Subcutaneous adipose tissue (tissue), 4 donors: ENCODE measurements around the gene FOXD1. TPM values are rescaled to one million over a fixed set of nuclear protein-coding genes. Genes with fewer than 3 reads are reported as not detected.

Experiments used
- total RNA-seq, 4 donors: library from RNA; depleted of rRNA; stranded (reverse); fragments of >200 nt; gene quantifications; one replicate each; pipeline ENCODE4 v1.1.0, GENCODE V29; 2016
- TF ChIP-seq, protein P1 (sequence below): fragments of 450-650 bp; IDR thresholded peaks from one replicate; pipeline ENCODE4 v1.5.1; 2016; ENCODE audit warnings: low read depth, mild to moderate bottlenecking, control low read depth, antibody characterized with exemption, moderate library complexity

Gene FOXD1
- total RNA-seq, 4 donors from 2014 or later = 0.22 TPM; not detected in 3

DNA sequence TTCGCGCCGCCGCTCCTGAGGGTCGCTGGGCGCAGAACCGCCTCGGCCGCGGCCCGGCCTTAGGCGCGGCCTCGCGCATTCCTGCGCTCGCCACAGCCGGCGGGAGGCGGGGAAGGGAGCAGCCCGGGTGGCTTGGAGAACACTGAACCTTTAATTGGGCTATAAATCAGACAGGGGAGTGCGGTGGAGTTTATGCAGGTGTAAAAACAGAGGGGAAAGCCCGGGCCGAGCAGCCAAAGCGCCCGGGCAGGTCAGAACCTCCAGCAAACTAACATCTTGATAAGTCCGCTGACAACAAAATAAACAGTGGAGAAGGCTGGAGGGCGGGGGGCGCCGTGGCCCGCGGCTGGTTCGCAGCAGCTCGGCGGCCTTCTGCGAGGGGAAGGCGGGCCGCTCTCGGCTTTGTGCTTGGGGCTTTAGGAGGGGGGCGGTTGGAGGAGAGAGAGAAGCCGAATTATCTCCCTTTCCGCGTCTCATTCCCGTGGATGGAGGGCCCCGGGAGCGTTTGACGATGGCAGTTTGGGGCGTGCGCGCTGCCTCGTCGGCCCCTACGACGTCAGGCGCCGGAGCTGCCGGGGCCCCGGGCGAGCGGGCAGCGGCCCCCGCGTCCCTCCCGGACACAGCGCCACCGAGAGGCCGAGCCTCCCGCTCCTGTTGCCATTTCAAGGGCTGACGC is 11.3 kb downstream of the FOXD1 start:
- TF ChIP-seq, protein P1, sequence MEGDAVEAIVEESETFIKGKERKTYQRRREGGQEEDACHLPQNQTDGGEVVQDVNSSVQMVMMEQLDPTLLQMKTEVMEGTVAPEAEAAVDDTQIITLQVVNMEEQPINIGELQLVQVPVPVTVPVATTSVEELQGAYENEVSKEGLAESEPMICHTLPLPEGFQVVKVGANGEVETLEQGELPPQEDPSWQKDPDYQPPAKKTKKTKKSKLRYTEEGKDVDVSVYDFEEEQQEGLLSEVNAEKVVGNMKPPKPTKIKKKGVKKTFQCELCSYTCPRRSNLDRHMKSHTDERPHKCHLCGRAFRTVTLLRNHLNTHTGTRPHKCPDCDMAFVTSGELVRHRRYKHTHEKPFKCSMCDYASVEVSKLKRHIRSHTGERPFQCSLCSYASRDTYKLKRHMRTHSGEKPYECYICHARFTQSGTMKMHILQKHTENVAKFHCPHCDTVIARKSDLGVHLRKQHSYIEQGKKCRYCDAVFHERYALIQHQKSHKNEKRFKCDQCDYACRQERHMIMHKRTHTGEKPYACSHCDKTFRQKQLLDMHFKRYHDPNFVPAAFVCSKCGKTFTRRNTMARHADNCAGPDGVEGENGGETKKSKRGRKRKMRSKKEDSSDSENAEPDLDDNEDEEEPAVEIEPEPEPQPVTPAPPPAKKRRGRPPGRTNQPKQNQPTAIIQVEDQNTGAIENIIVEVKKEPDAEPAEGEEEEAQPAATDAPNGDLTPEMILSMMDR = no peak

DNA sequence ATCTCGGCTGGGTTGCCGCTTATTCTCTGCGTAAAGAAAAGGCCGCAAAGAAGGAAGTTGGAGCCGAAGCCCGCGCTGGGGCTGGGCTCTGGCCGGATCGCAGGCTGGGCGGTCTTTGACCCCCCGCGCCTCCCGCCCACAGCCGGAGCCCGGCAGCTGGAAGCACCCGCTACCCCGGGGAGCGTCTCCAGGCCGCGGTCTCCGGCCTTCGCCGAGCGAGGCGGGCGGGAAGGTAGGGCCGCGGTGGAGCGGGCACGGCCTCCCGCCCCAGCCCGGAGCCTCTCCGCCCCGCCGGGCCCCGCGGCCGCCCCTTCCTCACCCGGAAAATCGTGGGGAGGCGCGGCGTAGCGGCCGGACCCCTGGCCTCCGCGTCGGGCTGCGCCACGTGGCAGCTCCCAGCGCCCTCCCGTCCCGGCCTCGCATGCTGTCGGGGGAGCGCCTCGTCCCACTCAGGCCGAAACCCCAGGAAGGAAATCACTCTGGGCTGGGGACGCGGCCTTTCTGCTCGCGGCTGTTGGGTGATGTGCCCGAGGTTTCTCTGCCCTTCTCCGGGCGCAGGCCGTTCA is 12.0 kb downstream of the FOXD1 start:
- TF ChIP-seq, protein P1 = no peak

DNA sequence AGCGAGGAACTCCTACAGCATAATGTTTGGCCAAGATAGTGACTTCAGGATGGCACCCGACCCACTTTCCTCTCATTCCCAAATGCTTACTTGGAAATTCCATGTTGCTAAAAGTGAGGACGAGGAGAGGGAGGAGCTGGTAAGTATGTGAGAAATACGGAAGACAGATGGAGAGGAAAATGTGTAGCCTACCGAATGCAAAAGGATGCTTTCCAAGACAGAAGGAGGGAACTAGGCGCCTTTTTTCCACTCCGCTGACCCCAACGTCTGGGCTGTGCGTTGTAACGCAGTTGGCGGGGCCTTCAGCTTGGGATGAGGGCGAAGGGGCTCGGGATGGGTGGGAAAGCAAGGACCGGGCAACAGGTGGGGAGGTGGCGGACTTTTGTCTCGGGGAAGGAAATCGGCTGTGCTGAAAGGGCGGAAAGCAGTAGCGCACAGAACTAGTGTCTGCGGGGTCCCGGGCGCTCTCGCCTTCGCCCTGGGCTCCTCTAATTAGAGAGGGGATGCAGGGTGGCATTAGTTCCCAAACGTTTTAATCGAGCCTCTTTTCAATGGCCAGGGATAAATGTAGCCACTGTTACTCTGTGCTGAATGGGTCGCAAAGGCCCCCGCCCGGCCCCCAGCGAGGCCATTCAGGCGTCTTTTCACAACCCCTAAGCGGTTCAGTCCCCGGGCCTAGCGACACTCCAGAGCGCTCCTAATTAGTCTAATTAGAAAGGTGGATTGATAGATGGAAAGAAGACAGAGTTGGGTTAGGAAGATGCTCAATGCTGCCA is 12.6 kb downstream of the FOXD1 start:
- TF ChIP-seq, protein P1 = no peak

DNA sequence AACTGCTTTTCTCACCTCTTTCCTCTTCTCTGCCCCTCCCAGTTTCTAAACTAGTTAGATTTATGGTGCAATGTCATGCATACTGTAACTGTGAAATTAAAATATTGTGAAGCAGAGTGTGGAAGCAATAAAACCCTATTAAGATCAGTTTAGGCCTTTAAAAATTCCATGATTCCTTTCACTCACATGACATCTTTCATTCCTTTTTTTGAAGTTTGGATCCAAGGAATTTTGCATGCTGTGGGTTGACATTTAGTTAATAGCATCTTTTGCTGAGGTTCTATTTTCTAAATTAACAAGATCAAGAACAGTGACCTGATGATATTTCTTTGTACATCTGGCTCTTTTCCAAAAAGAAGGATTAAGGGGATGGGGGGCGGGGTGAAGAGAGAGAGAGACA is 13.7 kb downstream of the FOXD1 start:
- TF ChIP-seq, protein P1 = no peak

DNA sequence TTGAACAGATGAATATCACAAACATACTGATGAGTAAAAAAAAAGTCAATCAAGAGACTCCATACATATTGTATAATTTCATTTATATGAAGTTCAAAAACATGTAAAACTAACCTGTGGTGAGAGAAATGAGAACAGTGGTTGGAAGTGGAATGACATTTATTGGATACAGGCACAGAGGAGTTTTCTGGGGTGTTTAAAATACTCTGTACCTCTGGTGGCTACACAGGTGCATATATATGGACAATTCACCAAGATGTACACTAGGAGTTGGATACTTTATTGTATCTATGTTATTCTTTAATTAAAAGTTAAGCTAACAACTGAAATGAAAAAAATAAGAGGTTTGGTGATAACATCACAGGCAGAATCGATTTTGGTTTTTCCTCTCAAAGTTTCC is 14.1 kb downstream of the FOXD1 start:
- TF ChIP-seq, protein P1 = no peak

DNA sequence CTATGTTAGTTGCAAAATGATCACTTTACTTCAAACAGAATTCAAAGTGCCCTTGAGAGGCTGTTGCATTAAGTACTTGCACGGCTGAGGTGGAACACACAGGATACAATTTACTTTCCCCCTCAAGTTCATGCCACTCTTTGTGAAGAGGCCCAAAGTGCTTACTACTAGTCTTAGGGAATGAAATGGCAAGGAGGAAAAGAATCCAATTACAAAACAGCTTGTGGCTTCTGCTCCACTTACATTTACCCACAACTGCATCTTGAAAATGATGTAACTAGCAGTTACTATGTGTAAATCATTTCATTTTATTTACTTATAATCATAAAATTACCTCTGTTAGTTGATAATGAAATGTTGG is 14.6 kb downstream of the FOXD1 start:
- TF ChIP-seq, protein P1 = no peak

DNA sequence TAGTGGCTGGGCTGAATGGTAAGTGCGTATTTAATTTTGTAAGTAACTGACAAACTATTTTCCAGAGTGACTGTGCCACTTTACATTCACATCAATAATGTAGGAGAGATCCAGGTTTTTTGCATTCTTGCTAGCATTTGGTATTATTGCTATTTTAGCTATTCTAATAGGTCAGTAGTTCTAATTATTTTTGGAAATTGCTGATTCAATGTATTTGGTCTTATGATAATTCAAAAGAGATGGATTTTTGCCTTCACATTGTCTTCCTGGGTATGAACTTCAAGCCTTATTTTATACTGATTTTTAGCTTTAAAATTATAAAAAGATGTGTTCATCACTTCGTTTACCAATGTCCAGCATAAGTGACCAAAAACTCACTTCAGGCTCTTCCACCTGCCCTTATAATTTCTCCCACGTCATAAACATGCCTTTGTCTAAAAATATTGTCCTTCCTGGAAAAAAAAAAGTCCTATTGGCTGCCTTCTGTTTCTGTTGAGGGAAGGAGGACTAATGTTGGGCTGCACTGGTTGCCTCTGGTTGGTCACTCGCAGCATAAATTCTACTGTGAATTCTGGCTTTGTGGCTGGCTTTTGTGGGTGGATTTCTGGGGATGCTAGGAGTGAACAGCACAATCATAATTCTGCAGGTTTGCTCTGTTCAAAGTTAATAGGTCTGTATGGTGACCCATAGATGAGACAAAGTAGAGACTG is 15.2 kb downstream of the FOXD1 start:
- TF ChIP-seq, protein P1 = no peak
